ENCODE results near the gene HOMER1.

Gene HOMER1

GRCh38 chr5:79529110-79529509 is 15.2 kb upstream of the HOMER1 start:
- Histone ChIP-seq H3K4me3 (ENCODE audit: insufficient read depth, low read length, poor library complexity, severe bottlenecking) (no peak overlapping the region), H3K9me3 (ENCODE audit: insufficient read depth, low read length) (peaks cover 5% of the 10 kb centered on the region; the same call in 1 of the 2 replicates), H3K79me2 (ENCODE audit: insufficient read depth, low read length) (no peaks in the 10 kb centered on the region), H3K9me2 (replicated peaks; ENCODE audit: insufficient read depth, low read length) (no peaks in the 10 kb centered on the region), H3K27me3 (ENCODE audit: low read length) (no peaks in the 10 kb centered on the region), H3K27ac (ENCODE audit: low read depth, low read length) (no peak overlapping the region), H3K4me2 (ENCODE audit: low read depth, low read length, poor library complexity, severe bottlenecking) (no peak overlapping the region), H3K9ac (ENCODE audit: low read length) (no peak overlapping the region), H3K36me3 (ENCODE audit: low read length) (no peaks in the 10 kb centered on the region), H4K20me1 (ENCODE audit: low read depth, low read length) (no peaks in the 10 kb centered on the region), H2AFZ (ENCODE audit: low read depth, low read length, severe bottlenecking) (no peak overlapping the region), H3F3A (ENCODE audit: insufficient read depth) (no peaks in the 10 kb centered on the region)
- no peak for TF ChIP-seq EZH2phosphoT487 (conservative IDR thresholded peaks at IDR 0.05; ENCODE audit: low read length)

GRCh38 chr5:79527431-79527830 is 13.5 kb upstream of the HOMER1 start:
- Histone ChIP-seq H4K20me1 (ENCODE audit: low read depth, low read length) (no peaks in the 10 kb centered on the region), H3K4me2 (ENCODE audit: low read depth, low read length, poor library complexity, severe bottlenecking) (no peak overlapping the region), H3K36me3 (ENCODE audit: low read length) (no peaks in the 10 kb centered on the region), H3K9me3 (ENCODE audit: insufficient read depth, low read length) (peaks cover 5% of the 10 kb centered on the region; the same call in 1 of the 2 replicates), H3K27me3 (ENCODE audit: low read length) (no peaks in the 10 kb centered on the region), H3K9ac (ENCODE audit: low read length) (no peak overlapping the region), H2AFZ (ENCODE audit: low read depth, low read length, severe bottlenecking) (no peak overlapping the region), H3K79me2 (ENCODE audit: insufficient read depth, low read length) (no peaks in the 10 kb centered on the region), H3F3A (ENCODE audit: insufficient read depth) (no peaks in the 10 kb centered on the region), H3K9me2 (replicated peaks; ENCODE audit: insufficient read depth, low read length) (no peaks in the 10 kb centered on the region), H3K4me3 (ENCODE audit: insufficient read depth, low read length, poor library complexity, severe bottlenecking) (no peak overlapping the region), H3K27ac (ENCODE audit: low read depth, low read length) (no peak overlapping the region)
- TF ChIP-seq EZH2phosphoT487 (conservative IDR thresholded peaks at IDR 0.05; ENCODE audit: low read length) (no peak), CTCF (IDR thresholded peaks at IDR 0.05; ENCODE audit: insufficient read depth, low read length, poor library complexity, severe bottlenecking) (no peak)

- Histone ChIP-seq H3K79me2 (ENCODE audit: insufficient read depth, low read length) (no peaks in the 10 kb centered on the region), H3K27ac (ENCODE audit: low read depth, low read length) (no peak overlapping the region), H3K36me3 (ENCODE audit: low read length) (no peaks in the 10 kb centered on the region), H3K27me3 (ENCODE audit: low read length) (no peaks in the 10 kb centered on the region), H3F3A (ENCODE audit: insufficient read depth) (no peaks in the 10 kb centered on the region), H4K20me1 (ENCODE audit: low read depth, low read length) (no peaks in the 10 kb centered on the region), H3K9me2 (replicated peaks; ENCODE audit: insufficient read depth, low read length) (no peaks in the 10 kb centered on the region), H3K4me3 (ENCODE audit: insufficient read depth, low read length, poor library complexity, severe bottlenecking) (no peak overlapping the region), H3K9ac (ENCODE audit: low read length) (no peak overlapping the region), H3K9me3 (ENCODE audit: insufficient read depth, low read length) (peaks cover 5% of the 10 kb centered on the region; the same call in 1 of the 2 replicates), H2AFZ (ENCODE audit: low read depth, low read length, severe bottlenecking) (no peak overlapping the region), H3K4me2 (ENCODE audit: low read depth, low read length, poor library complexity, severe bottlenecking) (no peak overlapping the region)
- no peak for TF ChIP-seq EZH2phosphoT487 (conservative IDR thresholded peaks at IDR 0.05; ENCODE audit: low read length)
- no peak for TF ChIP-seq CTCF (IDR thresholded peaks at IDR 0.05; ENCODE audit: insufficient read depth, low read length, poor library complexity, severe bottlenecking)
Measured at GRCh38 chr5:79526928-79527327, 13.0 kb upstream of the HOMER1 start.

GRCh38 chr5:79526493-79526892 is 12.6 kb upstream of the HOMER1 start:
- H3K27me3 ChIP-seq (ENCODE audit: low read length) = no peaks in the 10 kb centered on the region
- no peaks in the 10 kb centered on the region for H3K9me2 ChIP-seq (replicated peaks; ENCODE audit: insufficient read depth, low read length)
- TF ChIP-seq EZH2phosphoT487 (conservative IDR thresholded peaks at IDR 0.05; ENCODE audit: low read length) (no peak), CTCF (IDR thresholded peaks at IDR 0.05; ENCODE audit: insufficient read depth, low read length, poor library complexity, severe bottlenecking) (no peak)
- H3K79me2 ChIP-seq (ENCODE audit: insufficient read depth, low read length) = no peaks in the 10 kb centered on the region
- no peak overlapping the region for H3K9ac ChIP-seq (ENCODE audit: low read length)
- no peak overlapping the region for H3K4me2 ChIP-seq (ENCODE audit: low read depth, low read length, poor library complexity, severe bottlenecking)
- no peak overlapping the region for H3K4me3 ChIP-seq (ENCODE audit: insufficient read depth, low read length, poor library complexity, severe bottlenecking)
- no peaks in the 10 kb centered on the region for H3K36me3 ChIP-seq (ENCODE audit: low read length)
- no peak overlapping the region for H3K27ac ChIP-seq (ENCODE audit: low read depth, low read length)
- H2AFZ ChIP-seq (ENCODE audit: low read depth, low read length, severe bottlenecking) = no peak overlapping the region
- H3K9me3 ChIP-seq (ENCODE audit: insufficient read depth, low read length) = peaks cover 5% of the 10 kb centered on the region; the same call in 1 of the 2 replicates
- no peaks in the 10 kb centered on the region for H4K20me1 ChIP-seq (ENCODE audit: low read depth, low read length)
- no peaks in the 10 kb centered on the region for H3F3A ChIP-seq (ENCODE audit: insufficient read depth)

Measured in SU-DHL-6 (cell line).